Hepatocyte (in vitro differentiated cells): ENCODE results near the gene ZAP70. TPM values are rescaled to one million over a fixed set of nuclear protein-coding genes. Genes with fewer than 3 reads are reported as not detected.

Source experiments
- DNase-seq: peaks from one replicate; pipeline ENCODE4 v3.0.0-alpha.2; 2016; ENCODE audit warnings: low spot score
- H2AFZ ChIP-seq: fragments of 200-600 bp; sonication (generic); 2 replicates; pipeline ENCODE4 v1.6.0; 2016; ENCODE audit warnings: antibody characterized with exemption, mild to moderate bottlenecking
- H3K27ac ChIP-seq: fragments of 200-600 bp; sonication (generic); 2 replicates; pipeline ENCODE4 v1.5.1; 2016; ENCODE audit warnings: mild to moderate bottlenecking
- H3K27me3 ChIP-seq: fragments of 200-600 bp; sonication (generic); 2 replicates; pipeline ENCODE4 v1.6.1; 2016
- H3K36me3 ChIP-seq: fragments of 200-600 bp; sonication (generic); replicated peaks from 2 replicates; pipeline ENCODE4 v1.5.1; 2016; ENCODE audit warnings: low read depth; ENCODE audit not compliant: insufficient read depth
- H3K4me1 ChIP-seq: fragments of 200-600 bp; sonication (generic); 2 replicates; pipeline ENCODE4 v1.5.1; 2016; ENCODE audit warnings: mild to moderate bottlenecking, moderate library complexity; ENCODE audit not compliant: insufficient read depth
- H3K4me2 ChIP-seq: fragments of 200-600 bp; sonication (generic); 2 replicates; pipeline ENCODE4 v1.6.0; 2016
- H3K4me3 ChIP-seq: fragments of 200-600 bp; sonication (generic); 2 replicates; pipeline ENCODE4 v1.5.1; 2016; ENCODE audit warnings: mild to moderate bottlenecking
- H3K79me2 ChIP-seq: fragments of 200-600 bp; sonication (generic); 2 replicates; pipeline ENCODE4 v1.6.0; 2017; ENCODE audit warnings: mild to moderate bottlenecking
- H3K9me2 ChIP-seq: fragments of 200-600 bp; sonication (generic); replicated peaks from 2 replicates; pipeline ENCODE4 v1.6.0; 2017; ENCODE audit warnings: mild to moderate bottlenecking; ENCODE audit not compliant: insufficient read depth
- H3K9me3 ChIP-seq: fragments of 200-600 bp; sonication (generic); 2 replicates; pipeline ENCODE4 v1.5.1; 2016; ENCODE audit warnings: low read depth, mild to moderate bottlenecking
- H4K20me1 ChIP-seq: fragments of 200-600 bp; sonication (generic); 2 replicates; pipeline ENCODE4 v1.6.0; 2016; ENCODE audit warnings: mild to moderate bottlenecking; ENCODE audit not compliant: insufficient read depth, poor library complexity, severe bottlenecking
- EZH2 ChIP-seq: fragments of 200-600 bp; sonication (generic); IDR thresholded peaks from 2 replicates; pipeline ENCODE4 v1.6.1; 2016; ENCODE audit warnings: antibody characterized with exemption, mild to moderate bottlenecking, borderline replicate concordance
- EZH2phosphoT487 ChIP-seq: fragments of 200-600 bp; sonication (generic); IDR thresholded peaks from one replicate; pipeline ENCODE4 v1.6.1; 2018; ENCODE audit warnings: antibody characterized with exemption, mild to moderate bottlenecking, low read depth, moderate library complexity; ENCODE audit not compliant: unreplicated experiment, severe bottlenecking
- WGBS: methylation state at CpG from one replicate; pipeline ENCODE4 v1.1.6; 2016; ENCODE audit warnings: low lambda C conversion rate; ENCODE audit errors: missing lambda C conversion rate; 5-methylcytosine and 5-hydroxymethylcytosine counted together
- polyA plus RNA-seq: library from polyadenylated mRNA; unstranded; fragments of >200 nt; fragmentation: Nextera tagmentation; extraction: Ambion mirVana; gene quantifications from 2 replicates; pipeline ENCODE4 v1.2.1, GENCODE V29; 2016
- total RNA-seq: library from RNA; depleted of rRNA; stranded (reverse); fragments of >200 nt; gene quantifications from 2 replicates; pipeline ENCODE4 v1.2.3, GENCODE V29; 2014
- TF ChIP-seq, protein P1 (sequence below): fragments of 200-600 bp; sonication (generic); IDR thresholded peaks from 2 replicates; pipeline ENCODE4 v1.5.1; 2016; ENCODE audit warnings: antibody characterized with exemption, mild to moderate bottlenecking; ENCODE audit not compliant: poor library complexity

ZAP70 gene
- total and polyA plus RNA-seq, 2 experiments from 2014 or later: 0.80 to 1.5 TPM

GRCh38 chr2:97745474-97746174 is 32.2 kb downstream of the ZAP70 start:
- no peak overlapping the region for H2AFZ ChIP-seq
- H3K79me2 ChIP-seq: no peaks in the 10 kb centered on the region
- H3K9me3 ChIP-seq: no peaks in the 10 kb centered on the region
- H3K27ac ChIP-seq: no peak overlapping the region
- H3K4me1 ChIP-seq: no peaks in the 10 kb centered on the region
- no peak overlapping the region for H3K4me2 ChIP-seq
- 66% methylated on average over 10 of the region's 10 CpGs for WGBS
- no peak for DNase-seq
- H3K9me2 ChIP-seq: no peaks in the 10 kb centered on the region
- no peaks in the 10 kb centered on the region for H4K20me1 ChIP-seq
- H3K27me3 ChIP-seq: no peaks in the 10 kb centered on the region
- TF ChIP-seq EZH2 (no peak), EZH2phosphoT487 (no peak)
- TF ChIP-seq, protein P1, sequence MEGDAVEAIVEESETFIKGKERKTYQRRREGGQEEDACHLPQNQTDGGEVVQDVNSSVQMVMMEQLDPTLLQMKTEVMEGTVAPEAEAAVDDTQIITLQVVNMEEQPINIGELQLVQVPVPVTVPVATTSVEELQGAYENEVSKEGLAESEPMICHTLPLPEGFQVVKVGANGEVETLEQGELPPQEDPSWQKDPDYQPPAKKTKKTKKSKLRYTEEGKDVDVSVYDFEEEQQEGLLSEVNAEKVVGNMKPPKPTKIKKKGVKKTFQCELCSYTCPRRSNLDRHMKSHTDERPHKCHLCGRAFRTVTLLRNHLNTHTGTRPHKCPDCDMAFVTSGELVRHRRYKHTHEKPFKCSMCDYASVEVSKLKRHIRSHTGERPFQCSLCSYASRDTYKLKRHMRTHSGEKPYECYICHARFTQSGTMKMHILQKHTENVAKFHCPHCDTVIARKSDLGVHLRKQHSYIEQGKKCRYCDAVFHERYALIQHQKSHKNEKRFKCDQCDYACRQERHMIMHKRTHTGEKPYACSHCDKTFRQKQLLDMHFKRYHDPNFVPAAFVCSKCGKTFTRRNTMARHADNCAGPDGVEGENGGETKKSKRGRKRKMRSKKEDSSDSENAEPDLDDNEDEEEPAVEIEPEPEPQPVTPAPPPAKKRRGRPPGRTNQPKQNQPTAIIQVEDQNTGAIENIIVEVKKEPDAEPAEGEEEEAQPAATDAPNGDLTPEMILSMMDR: no peak
- no peaks in the 10 kb centered on the region for H3K36me3 ChIP-seq
- no peak overlapping the region for H3K4me3 ChIP-seq

DNA sequence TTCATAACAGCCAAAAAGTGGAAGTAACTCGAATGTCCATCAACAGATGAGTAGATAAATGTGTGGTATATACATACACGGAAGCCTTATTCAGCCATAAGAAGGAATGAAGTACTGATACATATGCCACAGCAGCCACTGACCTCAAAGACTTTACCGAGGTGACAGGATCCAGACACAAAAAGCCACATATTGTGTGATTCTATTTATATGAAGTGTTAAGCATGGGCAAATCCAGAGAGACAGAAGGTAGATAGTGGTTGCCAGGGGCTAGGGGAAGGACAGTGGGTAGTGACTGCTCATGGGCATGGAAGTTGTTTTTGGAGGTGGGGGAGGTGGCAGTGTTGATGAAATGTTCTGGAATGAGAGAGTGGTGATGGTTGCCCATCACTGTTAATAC is 33.9 kb downstream of the ZAP70 start:
- no peaks in the 10 kb centered on the region for H3K9me3 ChIP-seq
- no peaks in the 10 kb centered on the region for H3K36me3 ChIP-seq
- no peaks in the 10 kb centered on the region for H4K20me1 ChIP-seq
- H3K9me2 ChIP-seq: no peaks in the 10 kb centered on the region
- H3K4me2 ChIP-seq: no peak overlapping the region
- H3K79me2 ChIP-seq: no peaks in the 10 kb centered on the region
- no peaks in the 10 kb centered on the region for H3K4me1 ChIP-seq
- no peaks in the 10 kb centered on the region for H3K27me3 ChIP-seq
- no peak overlapping the region for H3K4me3 ChIP-seq
- no peak for DNase-seq
- no peak overlapping the region for H2AFZ ChIP-seq
- 74% methylated on average over 3 of the region's 3 CpGs for WGBS
- TF ChIP-seq, protein P1: no peak
- TF ChIP-seq EZH2phosphoT487 (no peak), EZH2 (no peak)
- no peak overlapping the region for H3K27ac ChIP-seq

GRCh38 chr2:97747716-97748115 is 34.3 kb downstream of the ZAP70 start:
- DNase-seq: no peak
- H4K20me1 ChIP-seq: no peaks in the 10 kb centered on the region
- no peak overlapping the region for H3K4me3 ChIP-seq
- no peaks in the 10 kb centered on the region for H3K9me2 ChIP-seq
- no peak overlapping the region for H3K4me2 ChIP-seq
- H2AFZ ChIP-seq: no peak overlapping the region
- H3K27ac ChIP-seq: no peak overlapping the region
- H3K79me2 ChIP-seq: no peaks in the 10 kb centered on the region
- H3K9me3 ChIP-seq: no peaks in the 10 kb centered on the region
- TF ChIP-seq, protein P1: no peak
- TF ChIP-seq EZH2: no peak
- no peak for TF ChIP-seq EZH2phosphoT487
- H3K4me1 ChIP-seq: no peaks in the 10 kb centered on the region
- 74% methylated on average over 4 of the region's 4 CpGs for WGBS
- no peaks in the 10 kb centered on the region for H3K27me3 ChIP-seq
- no peaks in the 10 kb centered on the region for H3K36me3 ChIP-seq
